OCI-LY7 (cell line): ENCODE results near the gene SMCHD1.

Experiments used
- EZH2phosphoT487 ChIP-seq: fragments of 200-600 bp; sonication (generic); IDR thresholded peaks from 2 replicates; pipeline ENCODE4 v1.6.1; 2018; ENCODE audit warnings: low read depth, borderline replicate concordance, mild to moderate bottlenecking, mixed run types, antibody characterized with exemption, low read length, moderate library complexity, mixed read lengths
- TF ChIP-seq, protein P1 (sequence below): fragments of 200-600 bp; sonication (generic); conservative IDR thresholded peaks from 2 replicates; pipeline ENCODE4 v1.5.1; 2014; ENCODE audit warnings: mild to moderate bottlenecking, antibody characterized with exemption, low read length, moderate library complexity, mixed read lengths

DNA sequence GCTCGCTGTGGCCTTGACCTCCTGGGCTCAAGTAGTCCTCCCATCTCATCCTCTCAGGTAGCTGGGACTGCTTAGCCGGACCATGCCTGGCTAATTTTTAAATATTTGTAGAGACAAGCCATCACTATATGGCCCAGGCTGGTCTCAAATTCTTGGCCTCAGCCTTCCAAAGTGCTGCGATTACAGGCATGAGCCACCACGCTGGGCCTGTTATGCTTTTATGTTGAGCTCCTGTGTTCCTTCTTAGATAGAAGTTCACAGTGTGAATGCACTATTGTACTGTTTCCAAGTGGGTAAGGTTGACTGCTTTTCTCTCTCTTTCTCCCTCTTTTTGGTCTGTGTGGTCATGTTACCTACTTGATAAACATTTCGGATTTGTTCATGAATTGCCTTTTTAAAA lies 61.9 kb downstream of the SMCHD1 start:
- TF ChIP-seq, protein P1, sequence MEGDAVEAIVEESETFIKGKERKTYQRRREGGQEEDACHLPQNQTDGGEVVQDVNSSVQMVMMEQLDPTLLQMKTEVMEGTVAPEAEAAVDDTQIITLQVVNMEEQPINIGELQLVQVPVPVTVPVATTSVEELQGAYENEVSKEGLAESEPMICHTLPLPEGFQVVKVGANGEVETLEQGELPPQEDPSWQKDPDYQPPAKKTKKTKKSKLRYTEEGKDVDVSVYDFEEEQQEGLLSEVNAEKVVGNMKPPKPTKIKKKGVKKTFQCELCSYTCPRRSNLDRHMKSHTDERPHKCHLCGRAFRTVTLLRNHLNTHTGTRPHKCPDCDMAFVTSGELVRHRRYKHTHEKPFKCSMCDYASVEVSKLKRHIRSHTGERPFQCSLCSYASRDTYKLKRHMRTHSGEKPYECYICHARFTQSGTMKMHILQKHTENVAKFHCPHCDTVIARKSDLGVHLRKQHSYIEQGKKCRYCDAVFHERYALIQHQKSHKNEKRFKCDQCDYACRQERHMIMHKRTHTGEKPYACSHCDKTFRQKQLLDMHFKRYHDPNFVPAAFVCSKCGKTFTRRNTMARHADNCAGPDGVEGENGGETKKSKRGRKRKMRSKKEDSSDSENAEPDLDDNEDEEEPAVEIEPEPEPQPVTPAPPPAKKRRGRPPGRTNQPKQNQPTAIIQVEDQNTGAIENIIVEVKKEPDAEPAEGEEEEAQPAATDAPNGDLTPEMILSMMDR, result no peak
- no peak for TF ChIP-seq EZH2phosphoT487
